Heart left ventricle (tissue), 16 donors: ENCODE measurements around the gene TNFRSF13B. TPM values are rescaled to one million over a fixed set of nuclear protein-coding genes. Genes with fewer than 3 reads are reported as not detected.

Experiments
- ATAC-seq, 4 donors: fragments of 200-7000 bp; cut with Tn5 transposase; one replicate each; pipeline ENCODE4 v1.9.1; 2020 to 2022; ENCODE audit warnings: moderate library complexity in 4 of 4, mild to moderate bottlenecking in 3 of 4, moderate number of reproducible peaks in 1 of 4
- DNase-seq, 5 donors: peaks; one replicate each; pipeline ENCODE4 v3.0.0-alpha.2; 2020
- H3K27ac ChIP-seq, 12 donors: fragments of 200-600 bp; sonication (generic) in 4 of 12; one replicate each; pipeline versions ENCODE4 v1.5.0 to v1.8.0; 2016 to 2022; ENCODE audit warnings: mild to moderate bottlenecking in 2 of 12
- H3K27me3 ChIP-seq, 9 donors: fragments of 200-600 bp; sonication (generic) in 2 of 9; one replicate each; pipeline versions ENCODE4 v1.5.1 to v1.8.0; 2016 to 2022; ENCODE audit warnings: mild to moderate bottlenecking in 3 of 9
- H3K36me3 ChIP-seq, 9 donors: fragments of 200-600 bp; sonication (generic) in 2 of 9; one replicate each; pipeline versions ENCODE4 v1.5.0 to v1.8.0; 2018 to 2022; ENCODE audit warnings: mild to moderate bottlenecking in 2 of 9
- H3K4me1 ChIP-seq, 12 donors: fragments of 200-600 bp; sonication (generic) in 4 of 12; one replicate each; pipeline versions ENCODE4 v1.5.0 to v1.8.0; 2016 to 2022; ENCODE audit warnings: mild to moderate bottlenecking in 3 of 12
- H3K4me3 ChIP-seq, 12 donors: fragments of 200-600 bp; sonication (generic) in 4 of 12; one replicate each; pipeline versions ENCODE4 v1.5.0 to v1.8.0; 2017 to 2022; ENCODE audit warnings: mild to moderate bottlenecking in 9 of 12, moderate library complexity in 4 of 12
- H3K9me3 ChIP-seq, 12 donors: fragments of 200-600 bp; sonication (generic) in 4 of 12; one replicate each; pipeline versions ENCODE4 v1.5.0 to v1.8.0; 2016 to 2022; ENCODE audit warnings: mild to moderate bottlenecking in 1 of 12
- POLR2A ChIP-seq, 2 donors: fragments of 450-650 bp; IDR thresholded peaks; one replicate each; pipeline ENCODE4 v1.6.1; 2017; ENCODE audit warnings: antibody characterized with exemption in 2 of 2, mild to moderate bottlenecking in 2 of 2, moderate library complexity in 2 of 2
- WGBS, 4 donors: extraction: QIAGEN DNeasy Blood & Tissue Kit in 2 of 4; methylation state at CpG; one replicate each; pipeline versions ENCODE4 v1.1.5 to v1.1.7; 2013 to 2018; 5-methylcytosine and 5-hydroxymethylcytosine counted together
- intact Hi-C, 10 donors: fragments of 100-400 bp; cut with DNase I; formaldehyde crosslinking; loops; one replicate each; pipeline versions ENCODE4 v1.11.1 to v1.14.2; 2022
- polyA plus RNA-seq, 2 donors: library from polyadenylated mRNA; stranded (reverse); fragments of 200-250 nt; gene quantifications; one replicate each; pipeline ENCODE4 v1.2.3, GENCODE V29; 2013
- total RNA-seq, 9 donors: library from RNA; depleted of rRNA in 2 of 9; stranded (reverse); fragments of >200 nt in 2 of 9; fragmentation: NEBNext Ultra II Directional in 3 of 9; extraction: Animal tissue kit (Norgen Biotek cat#: 25700) in 3 of 9; gene quantifications; one replicate each; pipeline versions ENCODE4 v1.1.0 to v1.2.4, GENCODE V29; 2016 to 2023
- TF ChIP-seq, protein P1 (sequence below), 12 donors: fragments of 200-600 bp; sonication (generic) in 4 of 12; IDR thresholded peaks; one replicate each; pipeline versions ENCODE4 v1.5.0 to v1.8.0; 2018 to 2022; ENCODE audit warnings: antibody characterized with exemption in 12 of 12, mild to moderate bottlenecking in 5 of 12
- donor health status: ischemic (EF 13 %, LVEDD 7.1; RV severe dilation, severe dysfunction).
- donor health status: healthy with polysubstance abuse.
- donor health status: DM: no; HTN: yes; CAD: no.
- donor health status: DM: no; HTN: no; CAD: no.
- donor health status: ischemic (EF 25% LVEDD 6.9; RV normal size, moderate dysfunction).
- donor health status: ischemic (EF 25% LVEDD 5.7; RV mildly dilated, moderate dysfunction).
- donor health status: healthy.
- donor health status: DM: yes; HTN: yes; CAD: no.
- donor health status: ischemic (EF 35%, LVEDD 5.7; RV mildly dilated, moderate dysfunction).
- donor health status: nonischemic (EF 11% LVEDD 7.7; RV severe dilation, severe dysfunction).
- donor health status: DM: yes; HTN: yes; CAD: no.
- donor health status: PGD.
- donor health status: ischemic (EF 29% LVEDD 5.4; RV normal size, mild dysfunction).
- donor health status: nonischemic (EF 23%, LVEDD 6.1; RV moderate dilation, normal function).

The TNFRSF13B gene
- total and polyA plus RNA-seq, 11 donors, result not detected

- WGBS, 4 donors, result 66 to 80% (median 75%) methylated on average over 10 of the region's 10 CpGs
- intact Hi-C loops, result loop anchor here in 2 of 10 donors (5.0 to 10.0 kb wide), 2 partner anchors 66 to 444 kb away; no protein-coding TSS in a partner anchor
These were observed 16.9 kb upstream of the TNFRSF13B start for GRCh38 chr17:16988749-16989229.

DNA sequence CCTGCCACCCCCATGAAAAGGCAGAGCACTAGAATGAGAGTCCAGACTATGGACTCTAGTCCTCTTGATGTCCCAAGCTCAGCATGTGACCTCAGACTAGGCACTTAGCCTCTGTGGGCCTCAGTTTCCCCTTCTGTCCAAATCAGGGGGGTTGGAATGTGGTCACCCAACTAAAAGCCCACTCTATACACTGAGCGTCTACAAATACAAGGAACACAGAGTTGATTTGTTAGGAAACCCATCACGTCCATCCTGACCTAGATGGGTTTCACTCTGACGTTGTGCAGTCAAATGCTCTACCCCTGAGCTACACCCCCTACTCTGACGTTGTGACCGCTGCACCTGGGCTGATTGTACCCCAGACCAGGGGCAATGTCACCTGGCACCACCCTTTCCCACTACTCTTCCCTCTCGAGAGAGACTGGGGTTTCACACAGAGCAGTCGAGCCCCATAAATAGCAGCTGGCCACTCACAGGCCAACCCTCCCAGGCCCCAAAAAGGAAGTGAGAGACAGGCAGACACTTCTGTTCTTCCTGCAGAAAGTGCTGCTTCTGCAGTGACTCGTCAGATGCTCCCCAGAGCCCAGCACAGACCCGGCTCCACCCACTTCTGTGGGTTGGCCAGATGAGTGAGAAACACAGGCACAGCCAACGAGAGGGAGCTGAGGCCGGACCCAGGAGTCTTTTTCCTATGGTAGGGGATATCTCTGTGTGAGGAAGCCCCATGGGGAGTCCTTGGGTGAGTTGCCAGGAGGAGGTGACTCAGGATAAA is 16.1 kb upstream of the TNFRSF13B start:
- peak overlapping the region in 3 of 12 donors; percentile 42 to 82 (median 53) for H3K27ac ChIP-seq

More at GRCh38 chr17:16988749-16989229, 16.9 kb upstream of the TNFRSF13B start:
- Histone ChIP-seq H3K27me3 (no peaks in the 10 kb centered on the region), H3K9me3 (no peaks in the 10 kb centered on the region), H3K4me3 (peak overlapping the region in 1 of 12 donors; percentile 26), H3K27ac (peak overlapping the region in 1 of 12 donors; percentile 82), H3K4me1 (peaks cover 0 to 30% (median 6%) of the 10 kb centered on the region in 12 donors), H3K36me3 (no peaks in the 10 kb centered on the region)
- no peak for DNase-seq
- peak in 1 of 4 donors; percentile 27 for ATAC-seq
- TF ChIP-seq POLR2A (IDR thresholded peaks at IDR 0.05), result no peak
- TF ChIP-seq, protein P1, sequence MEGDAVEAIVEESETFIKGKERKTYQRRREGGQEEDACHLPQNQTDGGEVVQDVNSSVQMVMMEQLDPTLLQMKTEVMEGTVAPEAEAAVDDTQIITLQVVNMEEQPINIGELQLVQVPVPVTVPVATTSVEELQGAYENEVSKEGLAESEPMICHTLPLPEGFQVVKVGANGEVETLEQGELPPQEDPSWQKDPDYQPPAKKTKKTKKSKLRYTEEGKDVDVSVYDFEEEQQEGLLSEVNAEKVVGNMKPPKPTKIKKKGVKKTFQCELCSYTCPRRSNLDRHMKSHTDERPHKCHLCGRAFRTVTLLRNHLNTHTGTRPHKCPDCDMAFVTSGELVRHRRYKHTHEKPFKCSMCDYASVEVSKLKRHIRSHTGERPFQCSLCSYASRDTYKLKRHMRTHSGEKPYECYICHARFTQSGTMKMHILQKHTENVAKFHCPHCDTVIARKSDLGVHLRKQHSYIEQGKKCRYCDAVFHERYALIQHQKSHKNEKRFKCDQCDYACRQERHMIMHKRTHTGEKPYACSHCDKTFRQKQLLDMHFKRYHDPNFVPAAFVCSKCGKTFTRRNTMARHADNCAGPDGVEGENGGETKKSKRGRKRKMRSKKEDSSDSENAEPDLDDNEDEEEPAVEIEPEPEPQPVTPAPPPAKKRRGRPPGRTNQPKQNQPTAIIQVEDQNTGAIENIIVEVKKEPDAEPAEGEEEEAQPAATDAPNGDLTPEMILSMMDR (IDR thresholded peaks at IDR 0.05), result no peak

DNA sequence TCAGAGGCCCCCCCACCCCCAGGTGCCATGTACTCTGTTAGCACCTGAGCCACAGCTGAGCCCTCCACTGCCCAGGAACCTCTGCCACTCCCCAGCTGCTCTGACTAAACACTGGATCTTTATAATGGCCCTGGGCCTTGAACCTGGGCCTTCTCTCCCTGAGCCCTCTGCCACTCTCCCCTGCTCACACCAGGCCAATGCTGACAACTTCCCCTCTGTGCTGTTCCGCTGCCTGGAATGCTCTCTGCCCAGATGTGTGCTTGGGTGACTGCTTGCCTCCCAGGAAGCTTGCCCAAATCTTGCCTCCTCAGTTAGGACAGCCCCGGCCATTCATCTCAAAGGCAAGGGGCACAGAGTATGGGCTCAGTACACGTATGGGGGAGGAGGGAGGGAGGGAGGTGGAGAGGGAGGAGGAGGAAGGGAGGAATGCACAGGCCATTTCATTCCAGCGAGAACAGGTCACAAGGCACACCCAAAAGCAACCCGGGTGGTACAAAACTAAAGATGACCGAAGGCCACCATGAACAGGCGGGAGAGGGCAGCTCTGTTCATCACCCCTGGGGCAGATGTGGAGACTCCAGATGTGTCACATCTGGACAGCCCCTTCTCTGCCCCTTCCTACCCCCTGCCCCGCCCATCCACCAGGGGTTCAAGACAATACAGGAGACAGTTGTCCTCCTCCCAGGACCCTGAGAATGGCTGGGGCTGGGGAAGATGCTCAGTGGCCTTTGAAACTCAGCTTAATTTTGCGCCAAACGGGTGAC is 15.3 kb upstream of the TNFRSF13B start:
- H3K27ac ChIP-seq, result peak overlapping the region in 2 of 12 donors; percentile 42 to 82
- peaks cover 0 to 30% (median 6%) of the 10 kb centered on the region in 12 donors for H3K4me1 ChIP-seq
- intact Hi-C loops, result loop anchor here in 2 of 10 donors (5.0 to 10.0 kb wide), 2 partner anchors 65 to 442 kb away; no protein-coding TSS in a partner anchor
- no peak for ATAC-seq
- DNase-seq, result no peak
- H3K36me3 ChIP-seq, result no peaks in the 10 kb centered on the region
- H3K27me3 ChIP-seq, result no peaks in the 10 kb centered on the region
- WGBS, 4 donors, result 91 to 92% (median 91%) methylated on average over 10 of the region's 10 CpGs
- TF ChIP-seq, protein P1 (IDR thresholded peaks at IDR 0.05), result no peak
- TF ChIP-seq POLR2A (IDR thresholded peaks at IDR 0.05), result no peak
- H3K9me3 ChIP-seq, result no peaks in the 10 kb centered on the region
- H3K4me3 ChIP-seq, result no peak overlapping the region

More for the DNA sequence above, 16.1 kb upstream of the TNFRSF13B start:
- ATAC-seq, result peak; percentile 47 to 83 (median 78)
- WGBS, 4 donors, result 31 to 36% (median 36%) methylated on average over 11 of the region's 11 CpGs
- intact Hi-C loops, result loop anchor here in 2 of 10 donors (5.0 to 10.0 kb wide), 2 partner anchors 66 to 443 kb away; no protein-coding TSS in a partner anchor
- Histone ChIP-seq H3K9me3 (no peaks in the 10 kb centered on the region), H3K4me1 (peaks cover 0 to 30% (median 6%) of the 10 kb centered on the region in 12 donors), H3K36me3 (no peaks in the 10 kb centered on the region), H3K27me3 (no peaks in the 10 kb centered on the region), H3K4me3 (peak overlapping the region in 1 of 12 donors; percentile 26)
- peak; percentile 74 to 86 (median 77) for DNase-seq
- TF ChIP-seq, protein P1 (IDR thresholded peaks at IDR 0.05), result no peak
- TF ChIP-seq POLR2A (IDR thresholded peaks at IDR 0.05), result no peak
